Stomach (tissue), 9 donors: ENCODE measurements around the gene PRCP. TPM values are rescaled to one million over a fixed set of nuclear protein-coding genes. Genes with fewer than 3 reads are reported as not detected.

Experiments
- DNase-seq, 2 donors: peaks; one replicate each; pipeline versions ENCODE4 v3.0.0 to v3.0.0-alpha.2; 2013 to 2019
- H3K27ac ChIP-seq, 5 donors: fragments of 200-600 bp in 4 of 5; sonication (generic) in 4 of 5; one replicate each; pipeline ENCODE4 v1.5.1; 2013 to 2019; ENCODE audit warnings: mild to moderate bottlenecking in 1 of 5, moderate library complexity in 1 of 5
- H3K27me3 ChIP-seq, 3 donors: fragments of 200-600 bp; sonication (generic); one replicate each; pipeline ENCODE4 v1.5.1; 2017 to 2019; ENCODE audit warnings: mixed run types in 1 of 3
- H3K36me3 ChIP-seq, 4 donors: fragments of 200-600 bp; sonication (generic); 1 replicate in 3 of 4; 2 replicates in 1 of 4; pipeline ENCODE4 v1.5.1; 2016 to 2019
- H3K4me1 ChIP-seq, 4 donors: fragments of 200-600 bp; sonication (generic); one replicate each; pipeline ENCODE4 v1.5.1; 2016 to 2019
- H3K4me3 ChIP-seq, 4 donors: fragments of 200-600 bp; sonication (generic) in 3 of 4; one replicate each; pipeline ENCODE4 v1.5.1; 2016 to 2019; ENCODE audit warnings: mild to moderate bottlenecking in 1 of 4
- H3K9me3 ChIP-seq, 4 donors: fragments of 200-600 bp; sonication (generic); one replicate each; pipeline ENCODE4 v1.5.1; 2016 to 2019
- CTCF ChIP-seq, 7 experiments: fragments of 450-650 bp in 4 of 7; fragments of 200-600 bp in 3 of 7; sonication (generic) in 3 of 7; IDR thresholded peaks; one replicate each; pipeline ENCODE4 v1.5.1; 2016 to 2019; ENCODE audit warnings: antibody characterized with exemption in 7 of 7, control low read depth in 2 of 7, mild to moderate bottlenecking in 1 of 7
- EP300 ChIP-seq: sonication (generic); formaldehyde crosslinking; IDR thresholded peaks from one replicate; pipeline ENCODE4 v1.6.1; 2017; ENCODE audit warnings: antibody characterized with exemption
- POLR2A ChIP-seq, 4 donors: fragments of 450-650 bp; IDR thresholded peaks; one replicate each; pipeline ENCODE4 v1.6.1; 2016; ENCODE audit warnings: antibody characterized with exemption in 4 of 4, control low read depth in 2 of 4, mild to moderate bottlenecking in 1 of 4, moderate library complexity in 1 of 4
- POLR2AphosphoS5 ChIP-seq, 3 donors: sonication (generic); formaldehyde crosslinking; IDR thresholded peaks; one replicate each; pipeline ENCODE4 v1.6.1; 2016; ENCODE audit warnings: antibody characterized with exemption in 3 of 3
- WGBS, 5 donors: extraction: QIAGEN DNeasy Blood & Tissue Kit in 3 of 5; methylation state at CpG; one replicate each; pipeline versions ENCODE4 v1.1.5 to v1.1.7; 2013 to 2018; 5-methylcytosine and 5-hydroxymethylcytosine counted together
- intact Hi-C: fragments of 100-400 bp; cut with DNase I; formaldehyde crosslinking; loops from one replicate; pipeline ENCODE4 v1.15.1; 2023; ENCODE audit warnings: low total_unique reads
- polyA plus RNA-seq, 3 donors: library from polyadenylated mRNA; stranded (reverse); fragments of 200-250 nt; gene quantifications; one replicate each; pipeline ENCODE4 v1.2.3, GENCODE V29; 2013
- total RNA-seq, 5 donors: library from RNA; depleted of rRNA; stranded (reverse); fragments of >200 nt; gene quantifications; one replicate each; pipeline versions ENCODE4 v1.1.0 to v1.2.3, GENCODE V29; 2014 to 2016
- donor health status: healthy with polysubstance abuse.
- donor health status: Bipolar disorder and iron deficiency.
- donor health status: healthy.

Gene PRCP
- total and polyA plus RNA-seq, 8 donors = 6.4 to 70.1 (median 29.7) TPM

GRCh38 chr11:82802710-82803109 lies 97.5 kb downstream of the PRCP start:
- Histone ChIP-seq H3K36me3 (no peaks in the 10 kb centered on the region), H3K4me1 (no peaks in the 10 kb centered on the region), H3K9me3 (no peaks in the 10 kb centered on the region), H3K27ac (no peak overlapping the region), H3K27me3 (peaks cover 0 to 26% (median 0%) of the 10 kb centered on the region in 3 donors), H3K4me3 (no peak overlapping the region)
- no peak for TF ChIP-seq POLR2A (IDR thresholded peaks at IDR 0.05)
- no peak for TF ChIP-seq POLR2AphosphoS5 (IDR thresholded peaks at IDR 0.05)
- no peak for TF ChIP-seq EP300
- no peak for TF ChIP-seq CTCF (IDR thresholded peaks at IDR 0.05)
- intact Hi-C loops = no loop called here
- DNase-seq = no peak
- 43 to 67% (median 46%) methylated on average over 1 of the region's 1 CpG for WGBS, 5 donors

GRCh38 chr11:82796998-82797961 lies 103.0 kb downstream of the PRCP start:
- intact Hi-C loops = no loop called here

GRCh38 chr11:82794490-82794889 lies 105.7 kb downstream of the PRCP start:
- Histone ChIP-seq H3K36me3 (no peaks in the 10 kb centered on the region), H3K27me3 (no peaks in the 10 kb centered on the region), H3K4me1 (no peaks in the 10 kb centered on the region), H3K27ac (no peak overlapping the region), H3K9me3 (no peaks in the 10 kb centered on the region), H3K4me3 (no peak overlapping the region)
- 64 to 85% (median 71%) methylated on average over 3 of the region's 3 CpGs for WGBS, 5 donors
- no peak for TF ChIP-seq POLR2A (IDR thresholded peaks at IDR 0.05)
- TF ChIP-seq POLR2AphosphoS5 (IDR thresholded peaks at IDR 0.05) = no peak
- TF ChIP-seq EP300 = no peak
- intact Hi-C loops = no loop called here
- no peak for DNase-seq

More at GRCh38 chr11:82796998-82797961, 103.0 kb downstream of the PRCP start:
- Histone ChIP-seq H3K9me3 (no peaks in the 10 kb centered on the region), H3K4me3 (no peak overlapping the region), H3K27me3 (no peaks in the 10 kb centered on the region), H3K27ac (no peak overlapping the region), H3K36me3 (no peaks in the 10 kb centered on the region), H3K4me1 (no peaks in the 10 kb centered on the region)
- peak in 1 of 2 donors; percentile 30 for DNase-seq
- 40 to 61% (median 46%) methylated on average over 3 of the region's 3 CpGs for WGBS, 5 donors
- TF ChIP-seq POLR2AphosphoS5 (IDR thresholded peaks at IDR 0.05) (no peak), POLR2A (IDR thresholded peaks at IDR 0.05) (no peak), EP300 (no peak), CTCF (IDR thresholded peaks at IDR 0.05) (no peak)

- H3K4me3 ChIP-seq = no peak overlapping the region
- TF ChIP-seq EP300 (no peak), POLR2A (IDR thresholded peaks at IDR 0.05) (no peak), POLR2AphosphoS5 (IDR thresholded peaks at IDR 0.05) (no peak), CTCF (IDR thresholded peaks at IDR 0.05) (no peak)
- DNase-seq = no peak
- no peaks in the 10 kb centered on the region for H3K4me1 ChIP-seq
- no peaks in the 10 kb centered on the region for H3K36me3 ChIP-seq
- H3K27ac ChIP-seq = no peak overlapping the region
- no peaks in the 10 kb centered on the region for H3K9me3 ChIP-seq
- intact Hi-C loops = no loop called here
- WGBS, 5 donors = 74 to 80% (median 77%) methylated on average over 6 of the region's 6 CpGs
- no peaks in the 10 kb centered on the region for H3K27me3 ChIP-seq
Measured at GRCh38 chr11:82792822-82793569, 107.2 kb downstream of the PRCP start.
